ENCODE data around the gene CACNA2D3.

The CACNA2D3 gene

DNA sequence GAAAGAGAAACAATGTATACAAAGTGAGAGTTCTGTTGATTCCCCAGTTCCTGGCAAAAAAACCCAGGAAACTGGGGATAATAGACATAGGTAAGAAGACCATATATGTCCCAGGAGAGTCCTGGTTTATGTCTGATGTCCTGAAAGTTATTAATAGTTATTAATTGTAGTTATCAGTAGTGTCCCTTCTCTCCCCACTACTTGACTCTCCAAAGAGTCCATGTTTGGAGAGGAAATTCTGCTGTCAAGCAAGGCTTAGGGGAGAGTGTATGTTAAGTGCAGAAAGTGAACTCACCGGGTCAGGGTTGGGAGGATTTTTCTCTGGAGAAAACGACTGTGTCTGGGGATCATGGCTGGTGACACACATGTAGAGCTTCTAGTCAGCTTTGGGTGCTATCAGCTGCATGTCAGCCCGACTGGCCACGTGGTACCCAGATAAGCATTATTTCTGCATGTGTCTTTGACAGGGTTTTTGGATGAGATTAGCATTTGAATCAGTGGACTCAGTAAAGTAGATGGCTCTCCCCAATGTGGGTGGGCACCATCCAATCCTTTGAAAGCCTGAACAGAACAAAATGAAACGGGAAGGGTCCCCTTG lies 80.4 kb downstream of the CACNA2D3 start:
- H3K9me3 Mint-ChIP-seq = no peaks in the 10 kb centered on the region

DNA sequence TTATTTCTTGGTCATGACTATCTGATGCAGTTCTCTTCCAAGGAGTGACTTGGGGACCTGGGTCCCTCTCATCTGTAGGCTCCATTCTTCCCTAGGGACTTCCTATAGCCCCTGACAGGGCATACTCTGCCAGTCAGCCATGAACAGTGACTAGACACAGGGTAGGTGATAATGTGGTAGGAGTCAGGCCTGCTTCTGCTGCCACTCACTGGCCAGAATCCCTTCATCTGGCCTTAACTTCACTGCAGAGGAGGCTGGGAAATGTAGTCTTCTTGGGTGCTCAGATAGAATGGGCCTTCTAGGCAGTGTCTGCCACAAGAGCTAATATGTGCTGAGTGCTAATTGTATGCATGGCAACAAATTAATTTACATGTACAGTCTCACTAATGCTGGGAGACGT lies 84.5 kb downstream of the CACNA2D3 start:
- no peaks in the 10 kb centered on the region for H3K4me1 Mint-ChIP-seq
- peaks cover 7% of the 10 kb centered on the region for H3K9me3 Mint-ChIP-seq
- ATAC-seq (no peak), DNase-seq (no peak)
- H3K27me3 Mint-ChIP-seq = peaks cover 2% of the 10 kb centered on the region
- H3K36me3 Mint-ChIP-seq (ENCODE audit: low read depth) = no peaks in the 10 kb centered on the region
- no peak overlapping the region for H3K4me3 Mint-ChIP-seq
- no peak overlapping the region for H3K27ac Mint-ChIP-seq

More for the DNA sequence above, 80.4 kb downstream of the CACNA2D3 start:
- peaks cover 2% of the 10 kb centered on the region for H3K27me3 Mint-ChIP-seq
- H3K4me1 Mint-ChIP-seq = no peaks in the 10 kb centered on the region
- H3K36me3 Mint-ChIP-seq (ENCODE audit: low read depth) = no peaks in the 10 kb centered on the region
- H3K4me3 Mint-ChIP-seq = no peak overlapping the region
- no peak for DNase-seq
- no peak for ATAC-seq
- H3K27ac Mint-ChIP-seq = no peak overlapping the region

DNA sequence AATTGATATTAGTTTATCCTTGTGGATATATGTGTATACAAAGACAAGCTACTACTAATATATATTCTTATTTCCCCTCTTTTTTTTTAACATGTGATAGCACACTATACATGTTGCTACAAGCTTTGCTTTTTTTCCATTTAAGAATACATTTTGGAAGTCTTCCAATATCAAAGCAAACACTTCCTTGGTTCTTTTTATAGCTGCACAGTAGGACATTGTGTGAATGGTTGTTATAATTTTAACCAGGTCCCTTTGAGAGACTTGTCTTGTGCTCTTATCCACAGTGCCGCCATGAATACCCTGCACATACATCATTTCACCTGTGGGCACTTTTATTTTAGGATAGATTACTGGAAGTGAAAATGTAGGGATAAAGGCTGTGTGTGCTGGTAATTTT lies 88.7 kb downstream of the CACNA2D3 start:
- Mint-ChIP-seq H3K27ac (no peak overlapping the region), H3K9me3 (peaks cover 12% of the 10 kb centered on the region), H3K4me3 (no peak overlapping the region), H3K27me3 (no peaks in the 10 kb centered on the region), H3K4me1 (no peaks in the 10 kb centered on the region), H3K36me3 (ENCODE audit: low read depth) (no peaks in the 10 kb centered on the region)
- ATAC-seq (no peak), DNase-seq (no peak)

DNA sequence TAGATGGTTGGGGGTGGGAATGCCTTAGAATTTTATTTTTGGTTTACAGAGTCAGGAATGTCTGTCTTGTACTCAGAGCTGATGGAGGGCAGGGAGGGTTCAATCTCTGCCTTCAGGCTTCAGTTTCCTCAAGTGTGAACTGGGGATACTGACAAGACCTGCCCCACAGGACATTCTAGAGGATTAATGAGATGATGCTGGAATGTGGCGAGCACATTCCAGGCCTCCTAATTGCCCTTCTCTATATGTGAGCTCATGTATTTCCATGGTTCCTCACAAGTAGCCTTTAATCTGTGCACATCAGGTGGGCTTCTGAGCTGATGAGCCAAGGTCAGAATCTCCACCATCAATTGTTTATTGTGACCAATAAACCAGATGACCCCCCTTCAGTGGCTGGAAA lies 90.4 kb downstream of the CACNA2D3 start:
- Mint-ChIP-seq H3K27me3 (no peaks in the 10 kb centered on the region), H3K9me3 (peaks cover 12% of the 10 kb centered on the region), H3K27ac (no peak overlapping the region), H3K4me1 (no peaks in the 10 kb centered on the region), H3K36me3 (ENCODE audit: low read depth) (no peaks in the 10 kb centered on the region), H3K4me3 (no peak overlapping the region)
- no peak for ATAC-seq
- DNase-seq = no peak

DNA sequence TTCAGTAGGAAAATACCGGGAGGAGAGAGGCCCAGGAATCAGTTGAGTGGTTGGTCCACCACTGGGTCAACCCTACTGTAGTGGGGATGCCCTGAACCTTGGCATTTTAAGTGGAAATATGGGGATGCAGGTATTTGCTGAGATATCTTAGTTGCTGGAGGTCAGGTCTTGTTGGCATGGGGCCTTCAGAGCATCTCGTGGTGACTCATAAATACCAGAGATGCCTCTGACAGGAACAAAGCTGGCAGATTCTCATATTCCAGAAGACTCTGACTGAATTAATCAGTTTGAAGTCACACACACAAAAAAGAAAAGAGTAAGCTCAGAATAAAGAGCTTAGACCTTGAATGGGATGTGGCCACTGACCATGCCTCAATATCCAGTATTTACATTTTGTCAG lies 91.6 kb downstream of the CACNA2D3 start:
- peaks cover 7% of the 10 kb centered on the region for H3K9me3 Mint-ChIP-seq
- no peak overlapping the region for H3K27ac Mint-ChIP-seq
- DNase-seq (no peak), ATAC-seq (no peak)
- H3K36me3 Mint-ChIP-seq (ENCODE audit: low read depth) = no peaks in the 10 kb centered on the region
- no peaks in the 10 kb centered on the region for H3K27me3 Mint-ChIP-seq
- H3K4me1 Mint-ChIP-seq = no peaks in the 10 kb centered on the region
- H3K4me3 Mint-ChIP-seq = no peak overlapping the region

DNA sequence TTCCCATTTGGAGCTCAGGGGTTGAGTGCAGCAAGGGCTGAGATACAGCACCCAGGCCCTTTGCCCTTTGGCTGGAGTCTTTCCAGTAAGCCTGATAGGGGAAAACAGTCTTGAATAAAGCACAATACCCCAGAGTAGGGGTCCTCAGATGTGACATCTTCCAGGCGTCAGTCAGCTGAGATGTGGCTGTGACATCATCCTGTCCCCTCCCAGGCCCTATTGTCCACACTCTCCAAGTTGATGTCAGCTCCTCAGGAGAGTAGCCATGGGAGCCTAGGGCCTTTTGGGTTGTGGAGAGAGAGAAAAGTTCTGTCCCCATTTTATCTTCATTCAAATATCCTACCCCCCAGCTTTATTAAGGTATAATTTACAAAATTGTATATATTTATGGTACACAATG lies 92.5 kb downstream of the CACNA2D3 start:
- Mint-ChIP-seq H3K27me3 (no peaks in the 10 kb centered on the region), H3K4me3 (no peak overlapping the region), H3K36me3 (ENCODE audit: low read depth) (no peaks in the 10 kb centered on the region), H3K27ac (no peak overlapping the region), H3K9me3 (peaks cover 6% of the 10 kb centered on the region), H3K4me1 (no peaks in the 10 kb centered on the region)
- no peak for DNase-seq
- no peak for ATAC-seq

DNA sequence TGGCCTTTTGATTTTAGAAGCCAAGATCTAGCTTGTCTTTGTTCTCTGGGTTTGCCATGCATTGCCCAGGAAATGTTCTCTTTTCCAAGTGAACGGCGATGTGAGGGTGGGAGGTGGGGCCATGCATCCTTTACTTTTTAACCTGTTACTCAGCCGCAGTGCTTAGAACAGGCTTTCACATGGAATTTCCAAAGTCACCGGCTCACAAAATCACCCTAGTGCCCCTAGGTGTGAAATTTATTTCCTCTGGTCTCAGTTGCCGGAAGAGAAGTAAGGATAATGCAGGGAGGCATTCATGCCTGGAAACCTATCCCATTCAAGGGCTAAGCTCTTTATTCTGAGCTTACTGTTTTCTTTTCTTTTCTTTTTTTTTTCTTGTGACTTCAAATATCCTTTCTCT lies 93.2 kb downstream of the CACNA2D3 start:
- peaks cover under 1% of the 10 kb centered on the region for H3K27me3 Mint-ChIP-seq
- peaks cover 6% of the 10 kb centered on the region for H3K9me3 Mint-ChIP-seq
- H3K4me3 Mint-ChIP-seq = no peak overlapping the region
- ATAC-seq (no peak), DNase-seq (no peak)
- H3K4me1 Mint-ChIP-seq = no peaks in the 10 kb centered on the region
- H3K36me3 Mint-ChIP-seq (ENCODE audit: low read depth) = no peaks in the 10 kb centered on the region
- no peak overlapping the region for H3K27ac Mint-ChIP-seq

DNA sequence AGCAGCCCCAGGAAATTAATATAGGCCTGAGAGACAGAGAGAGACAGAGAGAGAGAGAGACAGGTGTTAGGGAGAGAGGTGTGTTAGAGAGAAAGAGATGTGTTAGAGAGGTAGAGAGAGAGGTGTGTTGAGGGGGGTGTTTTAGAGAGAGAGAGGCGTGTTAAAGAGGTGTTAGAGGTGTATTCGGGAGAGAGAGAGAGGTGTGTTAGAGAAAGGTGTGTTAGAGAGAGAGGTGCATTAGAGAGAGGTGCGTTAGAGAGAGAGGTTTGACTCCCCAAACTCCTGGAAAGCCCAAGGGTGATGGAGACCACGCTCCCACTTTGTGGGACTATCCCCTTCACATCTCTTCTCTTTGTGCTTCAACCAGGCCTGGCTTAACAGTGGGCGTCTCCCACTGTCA lies 95.5 kb downstream of the CACNA2D3 start:
- Mint-ChIP-seq H3K4me1 (no peaks in the 10 kb centered on the region), H3K27ac (no peak overlapping the region), H3K4me3 (no peak overlapping the region), H3K27me3 (peaks cover 2% of the 10 kb centered on the region), H3K36me3 (ENCODE audit: low read depth) (no peaks in the 10 kb centered on the region), H3K9me3 (no peaks in the 10 kb centered on the region)
- DNase-seq (no peak), ATAC-seq (no peak)

DNA sequence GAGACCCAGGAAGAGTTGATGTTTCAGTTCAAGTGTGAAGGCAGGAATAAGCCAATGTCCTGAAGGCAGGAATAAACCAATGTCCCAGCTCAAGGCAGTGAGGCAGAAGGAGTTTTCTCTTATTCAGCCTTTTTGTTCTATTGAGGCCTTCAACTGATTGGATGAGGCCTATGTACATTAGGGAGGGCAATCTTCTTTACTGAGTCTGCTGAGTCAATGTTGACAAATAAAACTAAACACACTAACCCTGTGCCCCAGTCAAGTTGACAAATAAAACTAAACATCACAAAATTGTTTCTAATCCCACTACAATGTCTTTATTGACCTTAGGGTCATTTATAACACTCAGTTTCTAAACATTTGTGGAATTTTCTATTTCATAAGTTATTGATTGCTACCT lies 100.0 kb downstream of the CACNA2D3 start:
- Mint-ChIP-seq H3K27ac (no peak overlapping the region), H3K9me3 (peaks cover 15% of the 10 kb centered on the region), H3K4me3 (no peak overlapping the region), H3K36me3 (ENCODE audit: low read depth) (no peaks in the 10 kb centered on the region), H3K4me1 (no peaks in the 10 kb centered on the region), H3K27me3 (peaks cover 2% of the 10 kb centered on the region)
- ATAC-seq (no peak), DNase-seq (no peak)

DNA sequence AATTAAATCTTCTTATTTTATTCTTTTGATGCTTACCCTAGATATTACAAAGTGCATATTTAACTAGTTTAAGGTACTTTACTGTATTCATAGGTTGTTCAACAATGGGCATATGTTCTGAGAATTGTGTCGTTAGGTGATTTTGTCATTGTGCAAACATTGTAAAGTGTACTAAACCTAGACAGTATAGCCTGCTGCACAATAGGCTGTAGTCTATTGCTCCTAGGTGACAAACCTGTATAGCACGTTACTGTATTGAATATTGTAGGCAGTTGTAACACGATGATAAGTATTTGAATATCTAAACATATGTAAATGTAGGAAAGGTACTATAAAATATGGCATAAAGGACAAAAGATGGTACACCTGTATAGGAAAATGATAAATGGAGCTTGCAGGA lies 100.7 kb downstream of the CACNA2D3 start:
- peaks cover 2% of the 10 kb centered on the region for H3K27me3 Mint-ChIP-seq
- no peak for DNase-seq
- H3K27ac Mint-ChIP-seq = no peak overlapping the region
- H3K4me1 Mint-ChIP-seq = no peaks in the 10 kb centered on the region
- H3K4me3 Mint-ChIP-seq = no peak overlapping the region
- no peaks in the 10 kb centered on the region for H3K36me3 Mint-ChIP-seq (ENCODE audit: low read depth)
- ATAC-seq = no peak
- peaks cover 15% of the 10 kb centered on the region for H3K9me3 Mint-ChIP-seq

DNA sequence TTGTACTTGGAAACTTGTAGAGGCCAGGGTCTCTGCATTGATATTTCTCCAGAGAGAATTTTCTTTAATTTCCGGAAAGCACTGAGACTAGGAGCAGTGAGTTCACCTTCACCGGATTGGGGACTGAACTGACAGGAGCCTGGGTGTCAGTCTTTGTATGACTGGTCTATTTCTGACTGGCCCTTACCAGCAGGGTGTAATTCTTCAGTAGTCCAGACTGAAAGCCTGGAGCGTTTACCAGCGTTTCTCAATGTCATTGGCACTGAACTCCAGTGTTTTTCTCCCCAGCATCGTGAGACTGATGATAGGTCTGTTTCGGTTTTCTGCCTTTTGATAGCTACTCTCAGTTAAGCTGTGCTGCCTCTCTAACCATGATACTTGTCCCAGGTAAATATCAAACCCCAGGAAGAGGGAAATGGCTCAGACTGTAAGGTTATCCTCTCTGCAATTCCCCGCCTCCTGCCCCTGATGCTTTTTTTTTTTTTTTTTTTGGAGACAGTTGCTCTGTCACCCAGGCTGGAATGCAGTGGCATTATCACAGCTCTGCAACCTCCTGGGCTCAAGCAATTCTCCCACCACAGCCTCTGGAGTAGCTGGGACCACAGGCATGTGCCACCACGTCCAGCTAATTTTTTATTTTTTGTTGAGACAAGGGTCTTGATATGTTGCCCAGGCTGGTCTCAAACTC lies 103.6 kb downstream of the CACNA2D3 start:
- DNase-seq = no peak
- Mint-ChIP-seq H3K4me1 (no peaks in the 10 kb centered on the region), H3K27me3 (no peaks in the 10 kb centered on the region), H3K36me3 (ENCODE audit: low read depth) (no peaks in the 10 kb centered on the region), H3K27ac (no peak overlapping the region), H3K4me3 (no peak overlapping the region), H3K9me3 (peaks cover 15% of the 10 kb centered on the region)
- no peak for ATAC-seq

DNA sequence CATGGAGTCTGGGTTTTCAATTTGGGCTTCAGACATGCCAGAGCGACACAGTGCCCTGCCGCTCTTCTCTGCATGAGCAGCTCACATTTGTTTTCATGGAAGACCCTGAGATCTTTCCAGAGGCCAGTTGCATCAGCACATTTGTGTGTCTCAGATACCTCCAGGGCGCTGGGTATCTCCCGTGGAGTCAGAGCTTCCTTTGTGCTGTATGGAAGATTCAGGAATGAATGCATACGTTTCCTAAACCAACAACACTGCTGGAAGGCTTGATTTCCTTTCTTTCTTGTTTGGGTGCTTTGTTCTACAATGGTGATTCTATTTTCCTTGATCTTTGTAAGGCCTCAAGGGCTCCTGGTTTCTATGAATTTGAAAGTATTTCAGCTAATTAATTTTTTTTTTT lies 106.5 kb downstream of the CACNA2D3 start:
- H3K4me1 Mint-ChIP-seq = no peaks in the 10 kb centered on the region
- no peaks in the 10 kb centered on the region for H3K36me3 Mint-ChIP-seq (ENCODE audit: low read depth)
- H3K4me3 Mint-ChIP-seq = no peak overlapping the region

DNA sequence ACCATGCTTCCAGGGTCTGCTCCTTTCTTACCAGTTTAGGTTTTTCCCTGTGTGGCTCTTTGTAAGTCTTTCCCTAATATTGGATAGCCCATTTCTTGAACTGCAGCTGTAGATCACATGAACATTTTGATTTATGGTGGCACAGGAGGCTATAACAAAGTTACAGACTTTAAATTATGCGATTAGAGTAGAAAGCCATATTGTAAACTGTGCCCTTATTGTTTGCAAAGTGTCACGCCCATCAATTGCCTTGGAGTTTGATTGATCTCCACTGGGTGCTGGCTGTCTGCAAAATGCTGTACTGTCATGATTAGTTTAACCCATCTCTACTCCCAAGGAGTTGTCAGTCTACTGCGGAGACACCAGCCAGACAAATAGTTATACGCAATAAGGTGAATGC lies 110.3 kb downstream of the CACNA2D3 start:
- ATAC-seq (no peak), DNase-seq (no peak)
- no peak overlapping the region for H3K4me3 Mint-ChIP-seq
- H3K9me3 Mint-ChIP-seq = no peaks in the 10 kb centered on the region
- H3K27me3 Mint-ChIP-seq = peaks cover 5% of the 10 kb centered on the region
- H3K36me3 Mint-ChIP-seq (ENCODE audit: low read depth) = no peaks in the 10 kb centered on the region
- no peak overlapping the region for H3K27ac Mint-ChIP-seq
- no peaks in the 10 kb centered on the region for H3K4me1 Mint-ChIP-seq

More for the DNA sequence above, 106.5 kb downstream of the CACNA2D3 start:
- ATAC-seq (no peak), DNase-seq (no peak)
- Mint-ChIP-seq H3K27ac (no peak overlapping the region), H3K9me3 (peaks cover 9% of the 10 kb centered on the region), H3K27me3 (peaks cover under 1% of the 10 kb centered on the region)

DNA sequence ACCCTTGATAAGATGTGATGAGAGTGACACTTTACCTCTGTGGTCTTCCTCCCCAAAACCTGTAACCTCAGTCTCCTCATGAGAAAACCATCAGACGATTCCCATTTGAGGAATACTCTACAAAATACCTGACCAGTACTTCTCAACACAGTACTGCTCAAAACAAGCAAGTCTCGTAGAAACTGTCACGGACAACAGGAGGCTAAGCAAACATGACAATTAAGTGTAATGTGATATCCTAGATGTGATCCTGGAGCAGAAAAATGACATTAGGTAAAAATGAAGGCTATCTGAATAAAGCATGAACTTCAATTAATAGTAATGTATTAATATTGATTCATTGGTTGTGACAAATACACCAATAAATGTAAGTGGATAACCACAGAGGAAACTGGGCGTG lies 113.6 kb downstream of the CACNA2D3 start:
- no peaks in the 10 kb centered on the region for H3K36me3 Mint-ChIP-seq (ENCODE audit: low read depth)
- H3K27me3 Mint-ChIP-seq = peaks cover 5% of the 10 kb centered on the region
- no peaks in the 10 kb centered on the region for H3K4me1 Mint-ChIP-seq
- DNase-seq = no peak
- ATAC-seq = no peak
- H3K27ac Mint-ChIP-seq = no peak overlapping the region
- no peaks in the 10 kb centered on the region for H3K9me3 Mint-ChIP-seq
- H3K4me3 Mint-ChIP-seq = no peak overlapping the region

DNA sequence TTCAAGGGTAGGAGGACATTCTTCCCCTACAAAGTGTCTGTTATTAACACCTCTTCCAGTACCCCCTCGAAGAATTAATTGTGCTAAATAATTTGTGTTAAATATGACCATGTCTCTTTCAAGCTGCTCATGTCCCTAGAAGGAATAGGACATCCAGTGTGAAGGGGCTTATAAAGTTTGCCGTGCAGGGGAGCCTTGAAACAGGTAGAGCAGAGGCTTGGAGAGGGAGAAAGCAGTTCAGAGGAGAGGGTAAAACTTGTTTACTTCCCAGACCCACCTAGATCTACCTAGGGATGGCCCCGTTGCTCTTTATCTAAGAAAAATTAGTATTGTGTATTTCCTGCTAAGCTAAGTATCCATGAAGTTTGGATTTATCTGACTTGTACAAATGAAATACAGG lies 114.8 kb downstream of the CACNA2D3 start:
- Mint-ChIP-seq H3K36me3 (ENCODE audit: low read depth) (no peaks in the 10 kb centered on the region), H3K4me3 (no peak overlapping the region), H3K9me3 (no peaks in the 10 kb centered on the region), H3K27ac (no peak overlapping the region), H3K4me1 (no peaks in the 10 kb centered on the region), H3K27me3 (peaks cover 5% of the 10 kb centered on the region)
- no peak for DNase-seq
- ATAC-seq = no peak

Measured in activated naive CD8-positive, alpha-beta T cell treated with anti-CD3 and anti-CD28 coated beads, Interleukin-2, amount 50 U/mL, for 24 hours (primary cell).